COLO668 (cell line): ENCODE data around the gene NR4A1.
"Not testable (repeated sequence)": the region's sequence is repeated elsewhere in the genome, so short reads cannot be mapped to it uniquely, and the experiment has no call there.

Experiments used
- DNase-seq: peaks from one replicate; lab custom pipeline; 2025; ENCODE audit not compliant: unreplicated experiment; lab: John Stamatoyannopoulos, UW

Gene NR4A1

DNA sequence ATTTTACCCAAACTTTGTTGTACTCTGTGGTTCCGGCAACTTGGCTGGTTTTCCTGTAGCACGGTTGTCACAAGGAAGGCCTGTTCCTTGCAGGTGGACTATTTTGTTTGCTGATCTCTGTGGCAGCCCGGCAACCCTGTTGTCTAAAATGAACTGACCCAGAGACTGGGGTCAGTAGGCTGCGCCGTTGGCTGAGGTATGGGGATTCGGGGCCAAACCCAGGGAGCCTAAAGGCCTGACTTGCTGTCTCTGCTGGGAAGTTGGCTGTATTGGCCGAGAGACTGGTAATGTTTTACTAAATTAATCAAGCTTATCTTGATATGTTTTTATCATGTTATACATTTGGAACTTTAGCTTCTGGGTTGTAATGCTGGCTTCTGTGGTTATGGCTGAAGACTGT lies 42.1 kb downstream of the NR4A1 start:
- DNase-seq, result no peak

DNA sequence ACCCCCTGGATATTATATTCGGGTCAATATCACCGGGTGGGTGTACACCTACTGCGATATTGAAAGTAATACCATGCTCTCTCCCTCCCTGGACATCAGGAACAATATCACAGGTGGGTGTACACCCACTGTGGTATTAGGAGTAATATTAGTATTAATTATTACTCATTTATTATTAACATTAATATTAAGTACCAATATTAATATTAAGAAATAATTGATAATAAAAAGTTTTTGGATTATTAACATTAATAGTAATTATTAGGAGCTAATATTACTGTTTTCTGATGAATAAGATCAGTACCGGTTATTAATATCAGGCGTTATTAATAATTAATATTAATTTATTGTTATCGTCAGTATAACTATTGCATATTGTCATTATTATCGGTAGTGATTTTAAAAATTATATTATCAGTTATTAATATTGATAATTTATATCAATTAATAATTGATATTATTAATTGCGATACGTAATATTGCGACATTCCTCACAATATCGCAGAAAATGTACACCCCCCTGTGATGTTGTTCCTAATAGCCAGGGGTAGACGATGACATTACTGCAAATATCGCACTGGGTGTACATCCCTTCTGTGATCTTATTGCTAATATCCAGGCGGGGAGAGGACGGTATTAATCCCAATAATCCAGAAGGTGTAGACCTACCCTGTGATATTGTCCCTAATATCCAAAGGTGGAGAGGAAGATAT lies 45.2 kb downstream of the NR4A1 start:
- DNase-seq, result no peak

DNA sequence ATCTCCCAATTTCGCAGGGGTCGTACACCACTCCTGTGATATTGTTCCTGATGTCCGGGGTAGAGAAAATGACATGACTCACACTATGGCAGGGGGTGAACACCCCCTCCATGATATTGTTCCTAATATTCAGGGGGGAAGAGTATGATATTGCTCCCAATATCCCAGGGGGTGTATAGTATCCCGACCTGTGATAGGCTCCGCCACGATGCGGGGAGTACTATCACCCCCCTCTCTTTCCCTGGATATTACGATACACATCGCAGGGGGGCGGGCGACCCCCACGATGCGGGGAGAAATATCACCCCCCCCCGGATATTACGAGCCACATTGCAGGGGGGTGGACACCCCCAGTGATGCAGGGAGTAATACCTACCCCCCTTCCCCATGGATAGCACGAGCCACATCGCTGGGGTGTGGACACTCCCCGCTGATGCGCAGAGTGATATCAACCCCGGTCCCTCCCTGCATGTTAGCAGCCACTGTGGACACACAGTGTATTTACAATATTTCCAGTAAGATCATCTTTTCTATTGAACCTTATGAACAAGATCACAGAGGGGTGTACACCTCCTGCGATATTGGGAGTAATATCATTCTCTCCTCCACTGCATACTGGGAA lies 45.9 kb downstream of the NR4A1 start:
- DNase-seq, result no peak

DNA sequence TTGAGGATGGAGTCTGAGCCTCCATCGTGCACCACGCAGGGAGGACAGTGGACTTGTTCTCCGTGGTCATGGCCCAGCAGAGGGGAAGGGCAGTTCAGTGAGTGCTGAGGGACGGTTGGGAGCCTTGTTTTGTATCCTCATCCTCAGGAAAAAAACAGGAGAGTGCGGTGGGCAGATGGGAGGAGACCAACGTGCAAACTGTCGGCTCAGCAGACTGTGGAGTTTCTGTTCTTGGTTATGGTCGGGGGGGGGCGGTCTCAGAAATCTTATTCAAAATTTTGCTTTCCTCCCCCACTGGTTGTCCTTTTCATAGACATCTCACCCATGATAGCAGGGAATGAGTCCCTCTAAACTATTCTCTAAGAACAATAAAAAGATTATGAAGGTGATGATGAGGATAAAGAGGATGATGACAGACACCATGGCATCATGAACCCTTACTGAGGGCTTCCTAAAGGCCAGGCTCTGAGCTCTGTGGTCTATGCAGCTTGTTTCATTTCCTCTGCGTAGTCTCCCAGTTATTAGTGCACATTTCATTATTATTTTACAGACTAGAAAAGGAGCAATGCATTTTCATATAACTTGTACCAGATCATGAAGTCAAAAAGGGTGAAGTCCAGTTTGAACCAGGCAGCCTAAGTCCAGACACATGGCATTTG lies 53.3 kb downstream of the NR4A1 start:
- not testable (repeated sequence) for DNase-seq
